Calu3 (cell line): ENCODE results near the gene COPB2. TPM values are rescaled to one million over a fixed set of nuclear protein-coding genes. Genes with fewer than 3 reads are reported as not detected.
"Not testable (repeated sequence)": the region's sequence is repeated elsewhere in the genome, so short reads cannot be mapped to it uniquely, and the experiment has no call there.

Experiments used
- BruUV-seq: library from RNA; stranded (reverse); fragments of 400-500 nt; replicated peaks from 2 replicates; lab custom pipeline; 2021; lab: Mats Ljungman, UMichigan
- CTCF ChIA-PET: fragments of 300-600 bp; sonication (Branson Sonifier 250); formaldehyde crosslinking; loops from one replicate; lab custom pipeline; 2022; ENCODE audit warnings: antibody characterized with exemption; lab: Charles Lee
- DNase-seq: peaks from one replicate; pipeline ENCODE4 v3.0.0; 2022
- H3K27ac Mint-ChIP-seq: one replicate; pipeline ENCODE4 v1.8.0; 2022; ENCODE audit warnings: mixed read lengths; ENCODE audit not compliant: unreplicated experiment
- H3K27me3 Mint-ChIP-seq: one replicate; pipeline ENCODE4 v1.8.0; 2022; ENCODE audit warnings: mixed read lengths; ENCODE audit not compliant: unreplicated experiment
- H3K36me3 Mint-ChIP-seq: one replicate; pipeline ENCODE4 v1.8.0; 2022; ENCODE audit warnings: mild to moderate bottlenecking, moderate library complexity, mixed read lengths; ENCODE audit not compliant: insufficient read depth, unreplicated experiment
- H3K4me1 Mint-ChIP-seq: one replicate; pipeline ENCODE4 v1.8.0; 2022; ENCODE audit warnings: mild to moderate bottlenecking, low read depth, mixed read lengths; ENCODE audit not compliant: unreplicated experiment
- H3K4me3 Mint-ChIP-seq: one replicate; pipeline ENCODE4 v1.8.0; 2022; ENCODE audit warnings: mild to moderate bottlenecking, low read depth, moderate library complexity, mixed read lengths; ENCODE audit not compliant: unreplicated experiment
- H3K9me3 Mint-ChIP-seq: one replicate; pipeline ENCODE4 v1.8.0; 2022; ENCODE audit warnings: low read depth, mixed read lengths; ENCODE audit not compliant: unreplicated experiment
- intact Hi-C: fragments of 100-400 bp; cut with micrococcal nuclease; formaldehyde crosslinking; loops from one replicate; pipeline ENCODE4 v1.10.0; 2022; ENCODE audit not compliant: unreplicated experiment
- total RNA-seq: library from RNA; stranded (reverse); gene quantifications from 2 replicates; pipeline ENCODE4 v1.2.3, GENCODE V29; 2022
- TF ChIP-seq, protein P1 (sequence below): fragments of 200-600 bp; IDR thresholded peaks from one replicate; pipeline ENCODE4 v1.8.0; 2022; ENCODE audit warnings: antibody characterized with exemption; ENCODE audit not compliant: unreplicated experiment

Gene COPB2
- total RNA-seq, 1 experiment from 2014 or later, result 223 TPM

DNA sequence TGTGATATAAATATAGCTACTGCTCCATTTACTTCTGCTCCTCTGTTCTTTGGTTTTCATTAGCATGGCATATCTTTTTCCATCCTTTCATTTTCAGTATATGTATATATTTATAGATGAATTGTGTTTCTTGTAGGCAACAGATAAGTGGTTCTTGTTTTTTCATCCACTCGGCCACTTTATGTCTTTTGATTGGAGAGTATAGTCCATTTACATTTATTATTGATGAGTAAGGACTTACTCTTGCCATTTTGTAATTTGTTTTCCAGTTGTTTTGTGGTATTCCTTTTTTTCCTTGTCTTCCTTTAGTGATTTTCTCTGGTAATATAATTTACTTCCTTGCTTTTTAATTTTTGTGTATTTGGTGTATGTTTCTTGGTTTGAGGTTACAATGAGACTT is 26.8 kb upstream of the COPB2 start:
- H3K4me3 Mint-ChIP-seq, result no peak overlapping the region
- TF ChIP-seq, protein P1, sequence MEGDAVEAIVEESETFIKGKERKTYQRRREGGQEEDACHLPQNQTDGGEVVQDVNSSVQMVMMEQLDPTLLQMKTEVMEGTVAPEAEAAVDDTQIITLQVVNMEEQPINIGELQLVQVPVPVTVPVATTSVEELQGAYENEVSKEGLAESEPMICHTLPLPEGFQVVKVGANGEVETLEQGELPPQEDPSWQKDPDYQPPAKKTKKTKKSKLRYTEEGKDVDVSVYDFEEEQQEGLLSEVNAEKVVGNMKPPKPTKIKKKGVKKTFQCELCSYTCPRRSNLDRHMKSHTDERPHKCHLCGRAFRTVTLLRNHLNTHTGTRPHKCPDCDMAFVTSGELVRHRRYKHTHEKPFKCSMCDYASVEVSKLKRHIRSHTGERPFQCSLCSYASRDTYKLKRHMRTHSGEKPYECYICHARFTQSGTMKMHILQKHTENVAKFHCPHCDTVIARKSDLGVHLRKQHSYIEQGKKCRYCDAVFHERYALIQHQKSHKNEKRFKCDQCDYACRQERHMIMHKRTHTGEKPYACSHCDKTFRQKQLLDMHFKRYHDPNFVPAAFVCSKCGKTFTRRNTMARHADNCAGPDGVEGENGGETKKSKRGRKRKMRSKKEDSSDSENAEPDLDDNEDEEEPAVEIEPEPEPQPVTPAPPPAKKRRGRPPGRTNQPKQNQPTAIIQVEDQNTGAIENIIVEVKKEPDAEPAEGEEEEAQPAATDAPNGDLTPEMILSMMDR, result no peak
- intact Hi-C loops, result no loop called here
- no peaks in the 10 kb centered on the region for H3K36me3 Mint-ChIP-seq
- H3K9me3 Mint-ChIP-seq, result peaks cover 16% of the 10 kb centered on the region
- no peaks in the 10 kb centered on the region for H3K27me3 Mint-ChIP-seq
- H3K4me1 Mint-ChIP-seq, result peaks cover 12% of the 10 kb centered on the region
- H3K27ac Mint-ChIP-seq, result no peak overlapping the region
- no TSS peak for BruUV-seq
- CTCF ChIA-PET, result no interaction called here
- no peak for DNase-seq

DNA sequence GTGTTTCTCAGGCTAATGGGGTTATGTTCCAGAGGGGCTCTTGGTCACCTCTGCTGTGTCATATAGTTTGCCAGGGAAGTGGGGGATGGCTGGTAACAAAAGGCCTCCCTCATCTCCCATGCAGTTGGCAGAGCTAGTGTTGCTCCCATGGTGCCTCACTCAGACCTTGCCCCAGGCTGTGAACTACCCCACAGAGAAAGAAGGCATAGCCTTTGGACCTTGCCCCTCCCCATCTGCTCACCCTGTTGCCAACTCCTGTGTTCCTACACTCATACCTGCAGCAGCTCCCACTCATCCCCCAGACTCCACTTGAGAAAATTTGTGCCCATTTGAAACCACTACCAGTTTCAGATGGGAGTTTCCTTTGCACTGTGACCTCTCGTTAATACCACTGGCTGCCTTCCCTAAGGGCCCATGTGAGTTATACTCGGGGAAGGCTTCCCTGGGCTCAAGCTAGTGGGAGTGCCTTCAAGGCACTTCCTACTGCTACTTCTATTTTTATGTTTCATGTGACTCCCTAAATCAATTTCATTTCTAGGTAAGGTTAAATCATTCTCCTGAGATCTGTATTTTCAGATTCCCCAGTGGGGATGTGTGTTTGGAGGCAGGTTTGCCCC is 25.3 kb upstream of the COPB2 start:
- Mint-ChIP-seq H3K27ac (no peak overlapping the region), H3K4me1 (peaks cover 12% of the 10 kb centered on the region), H3K4me3 (no peak overlapping the region), H3K9me3 (peaks cover 16% of the 10 kb centered on the region), H3K27me3 (no peaks in the 10 kb centered on the region), H3K36me3 (no peaks in the 10 kb centered on the region)
- intact Hi-C loops, result no loop called here
- DNase-seq, result no peak
- TF ChIP-seq, protein P1, result no peak
- no TSS peak for BruUV-seq
- CTCF ChIA-PET, result no interaction called here

DNA sequence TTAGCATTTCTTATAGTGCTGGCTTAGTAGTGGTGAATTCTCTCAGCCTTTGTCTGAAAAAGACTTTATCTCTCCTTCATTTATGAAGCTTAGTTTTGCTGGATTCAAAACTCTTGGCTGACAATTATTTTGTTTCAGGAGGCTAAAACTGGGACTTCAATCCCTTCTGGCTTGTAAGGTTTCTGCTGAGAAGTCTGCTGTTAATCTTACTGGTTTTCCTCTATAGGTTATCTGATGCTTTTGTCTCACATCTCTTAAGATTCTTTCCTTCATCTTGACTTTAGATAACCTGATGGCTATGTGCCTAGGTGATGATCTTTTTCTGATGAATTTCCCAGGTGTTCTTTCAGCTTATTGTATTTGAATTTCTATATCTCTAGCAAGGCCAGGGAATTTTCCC is 23.4 kb upstream of the COPB2 start:
- CTCF ChIA-PET, H3K27me3 Mint-ChIP-seq, H3K27ac Mint-ChIP-seq, BruUV-seq, H3K4me3 Mint-ChIP-seq, H3K36me3 Mint-ChIP-seq, intact Hi-C loops, DNase-seq: not testable (repeated sequence)
- peaks cover 16% of the 10 kb centered on the region for H3K9me3 Mint-ChIP-seq
- H3K4me1 Mint-ChIP-seq, result peaks cover 12% of the 10 kb centered on the region

DNA sequence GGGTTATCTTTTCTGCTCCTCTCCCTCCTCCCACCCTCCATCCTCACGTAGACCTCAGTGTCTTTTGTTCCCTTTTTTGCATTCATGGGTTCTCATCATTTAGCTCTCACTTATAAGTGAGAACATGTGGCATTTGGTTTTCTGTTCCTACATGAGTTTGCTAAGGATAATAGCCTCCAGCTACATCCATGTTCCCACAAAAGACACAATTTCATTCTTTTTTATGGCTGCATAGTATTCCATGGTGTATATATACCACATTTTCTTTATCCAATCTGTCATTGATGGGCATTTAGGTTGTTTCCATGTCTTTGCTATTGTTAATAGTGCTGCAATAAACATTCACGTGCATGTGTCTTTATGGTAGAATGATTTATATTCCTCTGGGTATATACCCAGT is 11.7 kb upstream of the COPB2 start:
- CTCF ChIA-PET, H3K4me1 Mint-ChIP-seq, BruUV-seq, intact Hi-C loops, H3K27me3 Mint-ChIP-seq, H3K36me3 Mint-ChIP-seq, H3K27ac Mint-ChIP-seq, DNase-seq, H3K4me3 Mint-ChIP-seq: not testable (repeated sequence)
- peaks cover 14% of the 10 kb centered on the region for H3K9me3 Mint-ChIP-seq

DNA sequence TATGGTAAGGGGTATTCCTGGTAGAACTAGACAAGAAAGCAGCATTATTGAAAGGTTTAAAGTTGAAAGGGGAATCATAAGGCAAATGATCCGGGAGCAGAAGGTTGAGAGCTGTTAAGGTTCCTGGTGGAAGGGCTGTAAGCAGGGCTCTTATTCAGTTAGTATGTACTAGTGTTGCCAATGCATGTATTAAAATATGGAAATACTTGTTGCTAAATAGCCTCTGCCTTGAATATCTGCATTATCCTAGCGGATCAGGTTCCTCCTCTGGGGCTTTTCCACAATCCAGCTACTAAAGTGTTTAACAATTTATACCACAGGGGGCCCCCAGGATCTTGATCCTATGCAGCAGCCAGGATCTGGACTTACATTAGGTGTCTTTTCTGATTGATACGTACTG is 7.3 kb upstream of the COPB2 start:
- intact Hi-C loops, result no loop called here
- CTCF ChIA-PET, result interaction anchor here (0.8 kb wide), 1 partner anchor 278 kb away, joined by 4 read pairs; no protein-coding TSS in a partner anchor
- no peak for DNase-seq
- H3K4me3 Mint-ChIP-seq, result no peak overlapping the region
- no TSS peak for BruUV-seq
- H3K4me1 Mint-ChIP-seq, result no peaks in the 10 kb centered on the region
- peaks cover 4% of the 10 kb centered on the region for H3K9me3 Mint-ChIP-seq
- H3K27me3 Mint-ChIP-seq, result no peaks in the 10 kb centered on the region
- no peak overlapping the region for H3K27ac Mint-ChIP-seq
- no peaks in the 10 kb centered on the region for H3K36me3 Mint-ChIP-seq
- TF ChIP-seq, protein P1, result no peak
